Stimulated activated naive CD8-positive, alpha-beta T cell treated with anti-CD3 and anti-CD28 coated beads, Interleukin-15, amount 100 ng/mL, for 72 hours (primary cell): ENCODE data around the gene FRRS1.
"Not testable (repeated sequence)": the region's sequence is repeated elsewhere in the genome, so short reads cannot be mapped to it uniquely, and the experiment has no call there.

Experiments used
- ATAC-seq: fragments of 150-1000 bp; cut with Tn5 transposase; 2 replicates; pipeline ENCODE4 v1.10.0; 2021; ENCODE audit warnings: mild to moderate bottlenecking, moderate library complexity
- DNase-seq, 2 donors: peaks; one replicate each; pipeline ENCODE4 v3.0.0; 2021 to 2022
- H3K27ac Mint-ChIP-seq, 2 donors: one replicate each; pipeline ENCODE4 v1.8.0; 2022; ENCODE audit warnings: mild to moderate bottlenecking in 2 of 2, mixed read lengths in 2 of 2, moderate library complexity in 2 of 2
- H3K27me3 Mint-ChIP-seq: one replicate; pipeline ENCODE4 v1.8.0; 2022; ENCODE audit warnings: mixed read lengths
- H3K4me1 Mint-ChIP-seq: one replicate; pipeline ENCODE4 v1.8.0; 2022; ENCODE audit warnings: mild to moderate bottlenecking, mixed read lengths
- H3K4me3 Mint-ChIP-seq, 2 donors: one replicate each; pipeline ENCODE4 v1.8.0; 2022; ENCODE audit warnings: mild to moderate bottlenecking in 2 of 2, mixed read lengths in 2 of 2, moderate library complexity in 1 of 2
- H3K9me3 Mint-ChIP-seq, 2 donors: one replicate each; pipeline ENCODE4 v1.8.0; 2022; ENCODE audit warnings: mixed read lengths in 2 of 2

Gene FRRS1, protein sequence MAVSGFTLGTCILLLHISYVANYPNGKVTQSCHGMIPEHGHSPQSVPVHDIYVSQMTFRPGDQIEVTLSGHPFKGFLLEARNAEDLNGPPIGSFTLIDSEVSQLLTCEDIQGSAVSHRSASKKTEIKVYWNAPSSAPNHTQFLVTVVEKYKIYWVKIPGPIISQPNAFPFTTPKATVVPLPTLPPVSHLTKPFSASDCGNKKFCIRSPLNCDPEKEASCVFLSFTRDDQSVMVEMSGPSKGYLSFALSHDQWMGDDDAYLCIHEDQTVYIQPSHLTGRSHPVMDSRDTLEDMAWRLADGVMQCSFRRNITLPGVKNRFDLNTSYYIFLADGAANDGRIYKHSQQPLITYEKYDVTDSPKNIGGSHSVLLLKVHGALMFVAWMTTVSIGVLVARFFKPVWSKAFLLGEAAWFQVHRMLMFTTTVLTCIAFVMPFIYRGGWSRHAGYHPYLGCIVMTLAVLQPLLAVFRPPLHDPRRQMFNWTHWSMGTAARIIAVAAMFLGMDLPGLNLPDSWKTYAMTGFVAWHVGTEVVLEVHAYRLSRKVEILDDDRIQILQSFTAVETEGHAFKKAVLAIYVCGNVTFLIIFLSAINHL

DNA sequence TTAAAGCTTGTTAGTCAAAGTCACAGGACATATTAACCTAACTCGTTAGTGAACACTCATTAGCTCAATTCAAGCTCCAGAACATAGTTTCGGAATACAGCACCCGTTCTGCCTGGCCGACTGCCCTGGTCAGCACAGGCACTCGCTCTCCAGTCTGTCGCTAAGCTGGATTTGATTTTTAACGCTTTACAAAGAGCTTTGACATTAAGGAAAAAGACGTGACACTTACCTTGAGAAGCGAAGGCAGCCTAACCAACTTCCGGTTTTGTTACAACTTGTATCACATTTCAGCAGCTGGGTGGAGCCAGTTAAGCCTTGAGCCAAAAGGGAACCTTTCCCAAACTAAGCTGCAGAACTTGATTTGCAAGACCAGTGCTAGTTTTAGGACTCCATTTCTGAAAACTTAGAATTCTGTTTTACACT, at the start of gene FRRS1:
Gene FRRS1 (minus strand): TSS at position 258 of the 423 bp plus-strand sequence. CDS start 17,867 bp downstream, outside the sequence.
- H3K27ac Mint-ChIP-seq: peak within 1 kb of the TSS; percentile 56 to 91
- no peaks in the 10 kb centered on the region for H3K9me3 Mint-ChIP-seq
- ATAC-seq (peak; percentile 76), DNase-seq (peak; percentile 25 to 29)
- no peaks in the 10 kb centered on the region for H3K27me3 Mint-ChIP-seq
- no peaks in the 10 kb centered on the region for H3K4me1 Mint-ChIP-seq
- peak within 1 kb of the TSS; percentile 85 to 92 for H3K4me3 Mint-ChIP-seq

- Mint-ChIP-seq H3K27ac (no peak overlapping the region), H3K9me3 (no peaks in the 10 kb centered on the region), H3K27me3 (peaks cover 20% of the 10 kb centered on the region), H3K4me3 (no peak overlapping the region), H3K4me1 (peaks cover 12% of the 10 kb centered on the region)
- ATAC-seq: no peak
- DNase-seq: no peak
These were observed 48.0 kb upstream of the FRRS1 start for GRCh38 chr1:99814373-99814900.

- H3K4me3 Mint-ChIP-seq: no peak overlapping the region
- ATAC-seq (no peak), DNase-seq (no peak)
- no peak overlapping the region for H3K27ac Mint-ChIP-seq
- H3K4me1 Mint-ChIP-seq: peaks cover 17% of the 10 kb centered on the region
- peaks cover 28% of the 10 kb centered on the region for H3K27me3 Mint-ChIP-seq
- no peaks in the 10 kb centered on the region for H3K9me3 Mint-ChIP-seq
These were observed 45.3 kb upstream of the FRRS1 start for GRCh38 chr1:99811747-99812146.

DNA sequence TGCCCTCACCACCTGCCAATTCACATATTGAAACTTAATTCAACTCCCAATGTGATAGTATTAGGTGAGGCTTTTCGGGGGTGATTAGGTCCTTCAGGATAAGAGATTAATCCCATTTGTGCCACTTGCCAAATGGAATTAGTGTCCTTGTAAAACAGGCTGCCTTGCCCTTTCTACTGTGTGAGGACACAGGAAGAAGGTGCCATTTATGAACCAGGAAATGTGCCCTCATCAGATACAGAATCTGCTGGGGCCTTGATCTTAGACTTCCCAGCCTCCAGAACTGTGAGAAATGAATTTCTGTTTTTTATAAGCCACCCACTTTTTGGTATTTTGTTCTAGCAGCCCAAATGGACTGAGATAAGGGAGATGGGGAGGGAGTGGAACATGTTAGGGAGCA, 44.6 kb upstream of the FRRS1 start:
- Mint-ChIP-seq H3K4me3 (no peak overlapping the region), H3K4me1 (peaks cover 17% of the 10 kb centered on the region), H3K27ac (no peak overlapping the region), H3K27me3 (peaks cover 28% of the 10 kb centered on the region), H3K9me3 (no peaks in the 10 kb centered on the region)
- DNase-seq: no peak
- no peak for ATAC-seq

DNA sequence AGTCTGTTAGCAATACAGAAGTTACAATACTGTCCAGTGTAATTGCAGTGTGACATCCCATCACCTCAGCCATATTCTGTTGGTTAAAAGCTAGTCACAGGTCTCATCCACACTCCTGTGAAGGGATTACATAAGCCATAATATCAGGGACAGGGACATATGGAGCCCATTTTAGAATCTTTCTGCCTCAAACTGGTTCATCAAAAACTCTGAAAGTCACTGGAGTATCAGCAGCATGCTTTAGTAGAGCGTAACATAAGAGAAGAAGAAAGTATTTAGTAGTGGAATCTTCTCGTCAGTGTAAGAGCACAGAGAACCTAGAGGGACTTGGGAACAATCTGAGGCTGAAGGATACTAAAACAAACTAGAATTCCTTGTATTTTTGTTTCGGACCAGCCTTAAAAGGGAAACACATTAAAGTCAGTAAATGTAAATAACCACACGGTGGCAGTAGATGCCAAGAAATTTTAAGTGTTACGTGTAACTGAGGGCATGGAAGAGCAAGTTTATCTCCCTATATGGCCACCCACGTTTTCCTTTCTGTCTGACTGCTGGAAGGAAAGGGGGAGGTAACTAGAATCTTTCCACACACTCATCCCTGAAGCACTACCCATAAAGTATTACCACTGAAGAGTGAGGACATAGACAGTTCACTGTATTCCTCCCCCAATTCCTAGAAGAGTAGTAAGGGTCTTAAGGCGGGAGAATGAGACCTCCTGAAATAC, 42.1 kb upstream of the FRRS1 start:
- no peak overlapping the region for H3K27ac Mint-ChIP-seq
- ATAC-seq (peak; percentile 87), DNase-seq (peak; percentile 29 to 33)
- no peaks in the 10 kb centered on the region for H3K9me3 Mint-ChIP-seq
- H3K4me1 Mint-ChIP-seq: peaks cover 17% of the 10 kb centered on the region
- peak overlapping the region; percentile 17 to 57 for H3K4me3 Mint-ChIP-seq
- H3K27me3 Mint-ChIP-seq: peaks cover 18% of the 10 kb centered on the region

GRCh38 chr1:99806882-99807281, 40.4 kb upstream of the FRRS1 start:
- no peak overlapping the region for H3K27ac Mint-ChIP-seq
- ATAC-seq: no peak
- no peaks in the 10 kb centered on the region for H3K9me3 Mint-ChIP-seq
- no peak for DNase-seq
- H3K4me1 Mint-ChIP-seq: peaks cover 17% of the 10 kb centered on the region
- H3K4me3 Mint-ChIP-seq: no peak overlapping the region
- H3K27me3 Mint-ChIP-seq: peaks cover 8% of the 10 kb centered on the region

DNA sequence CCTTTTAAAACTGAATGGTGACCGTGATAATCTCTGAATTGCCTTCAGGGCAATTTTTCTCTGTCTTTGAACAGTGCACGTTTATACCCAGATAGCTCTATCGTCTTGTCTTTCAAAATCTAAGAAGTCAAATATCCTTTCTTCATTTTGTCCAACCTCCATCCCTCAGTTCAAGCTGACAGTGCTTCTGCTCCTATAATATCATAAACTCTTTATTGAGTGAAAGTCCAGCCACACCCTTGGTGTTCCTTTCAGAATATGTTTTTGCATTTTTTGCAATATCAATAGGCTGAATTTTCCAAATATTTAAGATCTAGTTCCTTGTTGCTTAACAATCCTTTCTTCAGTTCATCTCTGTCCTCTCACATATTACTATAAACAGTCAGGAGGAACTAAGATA, 35.1 kb upstream of the FRRS1 start:
- no peak for ATAC-seq
- H3K9me3 Mint-ChIP-seq: peaks cover 0 to 4% of the 10 kb centered on the region in 2 donors
- H3K27me3 Mint-ChIP-seq: peaks cover 27% of the 10 kb centered on the region
- H3K4me3 Mint-ChIP-seq: no peak overlapping the region
- no peak overlapping the region for H3K27ac Mint-ChIP-seq
- no peak for DNase-seq
- no peaks in the 10 kb centered on the region for H3K4me1 Mint-ChIP-seq

- H3K9me3 Mint-ChIP-seq, H3K4me1 Mint-ChIP-seq, H3K4me3 Mint-ChIP-seq, H3K27ac Mint-ChIP-seq, DNase-seq, ATAC-seq: not testable (repeated sequence)
- H3K27me3 Mint-ChIP-seq: peaks cover 53% of the 10 kb centered on the region
These were observed 27.4 kb upstream of the FRRS1 start for GRCh38 chr1:99793861-99794260.

DNA sequence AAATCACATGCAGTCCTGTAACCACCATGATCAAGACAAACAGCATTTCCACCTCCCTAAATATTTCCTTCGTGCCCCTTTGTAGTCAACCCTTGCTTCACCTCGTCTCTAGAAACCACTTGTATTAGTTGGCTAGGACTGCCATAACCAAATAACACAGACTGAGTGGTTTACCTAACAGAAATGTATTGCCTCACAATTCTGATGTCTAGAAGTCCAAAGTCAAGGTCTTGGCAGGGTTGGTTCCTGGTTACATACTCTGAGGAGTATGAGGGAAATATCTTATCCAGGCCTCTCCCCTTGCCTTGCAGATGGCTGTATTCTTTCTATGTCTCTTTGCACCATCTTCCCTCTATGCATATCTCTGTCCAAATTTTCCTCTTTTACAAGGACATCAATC, 23.3 kb upstream of the FRRS1 start:
- Mint-ChIP-seq H3K4me1 (peaks cover 11% of the 10 kb centered on the region), H3K9me3 (peaks cover 0 to 4% of the 10 kb centered on the region in 2 donors), H3K4me3 (no peak overlapping the region), H3K27me3 (peaks cover 28% of the 10 kb centered on the region), H3K27ac (no peak overlapping the region)
- DNase-seq (no peak), ATAC-seq (no peak)

- DNase-seq (no peak), ATAC-seq (no peak)
- Mint-ChIP-seq H3K27me3 (peaks cover 27% of the 10 kb centered on the region), H3K27ac (no peak overlapping the region), H3K9me3 (peaks cover 0 to 4% of the 10 kb centered on the region in 2 donors), H3K4me3 (no peak overlapping the region), H3K4me1 (peaks cover 17% of the 10 kb centered on the region)
These were observed 22.5 kb upstream of the FRRS1 start for GRCh38 chr1:99788896-99789295.

DNA sequence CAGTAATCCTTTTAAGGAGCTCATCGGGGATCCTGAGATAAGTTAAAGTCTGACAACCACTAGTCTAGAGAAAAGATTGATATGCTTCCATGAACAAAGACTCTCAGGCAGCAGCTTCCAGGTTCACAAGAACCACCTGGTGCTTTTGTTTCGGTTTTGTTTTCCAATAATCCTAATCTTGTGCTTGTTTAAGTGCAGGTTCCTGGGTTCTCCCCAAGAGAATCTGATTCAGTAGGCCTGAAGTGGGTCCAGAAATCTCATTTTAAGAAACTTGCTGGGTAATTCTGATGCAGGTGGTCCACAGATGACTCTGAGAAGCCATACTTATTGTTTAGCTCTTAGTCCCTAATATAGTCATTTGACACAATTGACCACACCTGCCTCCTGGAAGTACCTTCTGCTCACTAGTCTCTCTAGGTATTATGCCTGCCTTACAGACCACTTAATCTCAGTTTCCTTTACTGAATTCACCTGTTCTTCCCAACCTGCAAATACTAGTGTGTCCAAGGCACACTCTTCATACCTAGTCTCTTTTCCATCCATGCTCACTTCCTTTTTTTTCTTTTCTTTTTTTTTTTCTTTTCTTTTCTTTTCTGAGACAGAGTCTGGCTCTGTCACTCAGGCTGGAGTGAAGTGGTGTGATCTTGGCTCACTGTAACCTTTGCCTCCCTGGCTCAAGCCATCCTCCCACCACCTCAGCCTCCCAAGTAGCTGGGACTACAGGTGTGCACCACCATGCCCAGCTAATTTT, 20.5 kb upstream of the FRRS1 start:
- ATAC-seq (peak; percentile 97), DNase-seq (peak in 1 of 2 donors; percentile 18)
- Mint-ChIP-seq H3K4me3 (no peak overlapping the region), H3K9me3 (peaks cover 0 to 4% of the 10 kb centered on the region in 2 donors), H3K4me1 (peaks cover 17% of the 10 kb centered on the region), H3K27me3 (peaks cover 34% of the 10 kb centered on the region), H3K27ac (no peak overlapping the region)

DNA sequence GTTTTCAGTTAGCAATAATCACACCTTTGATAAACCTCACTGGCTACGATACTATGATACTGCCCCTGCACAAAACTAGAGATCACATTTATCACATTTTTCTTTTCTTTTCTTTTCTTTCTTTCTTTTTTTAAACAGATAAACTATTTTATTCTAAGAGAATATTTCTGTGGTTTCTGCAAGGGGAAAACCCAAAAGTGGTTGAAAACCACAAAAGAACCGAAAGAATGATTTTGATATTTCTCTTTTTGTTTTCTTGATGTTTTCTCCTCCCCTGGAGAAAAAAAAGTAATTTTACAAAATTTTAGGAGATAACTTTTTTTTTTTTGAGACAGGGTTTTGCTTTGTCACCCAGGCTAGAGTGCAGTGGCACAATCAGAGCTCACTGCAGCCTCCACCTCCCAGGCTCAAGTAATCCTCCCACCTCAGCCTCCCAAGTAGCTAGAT, 18.4 kb upstream of the FRRS1 start:
- no peak for ATAC-seq
- no peak for DNase-seq
- peaks cover 49% of the 10 kb centered on the region for H3K27me3 Mint-ChIP-seq
- H3K4me1 Mint-ChIP-seq: peaks cover 17% of the 10 kb centered on the region
- no peak overlapping the region for H3K27ac Mint-ChIP-seq
- H3K4me3 Mint-ChIP-seq: peak overlapping the region; percentile 5 to 21
- H3K9me3 Mint-ChIP-seq: peaks cover 0 to 4% of the 10 kb centered on the region in 2 donors

- Mint-ChIP-seq H3K4me1 (peaks cover 17% of the 10 kb centered on the region), H3K4me3 (peak overlapping the region in 1 of 2 donors; percentile 21), H3K27me3 (peaks cover 51% of the 10 kb centered on the region), H3K9me3 (peaks cover 0 to 4% of the 10 kb centered on the region in 2 donors), H3K27ac (no peak overlapping the region)
- DNase-seq (no peak), ATAC-seq (no peak)
These were observed 17.7 kb upstream of the FRRS1 start for GRCh38 chr1:99784143-99784542.

GRCh38 chr1:99782920-99783319, 16.5 kb upstream of the FRRS1 start:
- ATAC-seq: no peak
- no peaks in the 10 kb centered on the region for H3K9me3 Mint-ChIP-seq
- peaks cover 45% of the 10 kb centered on the region for H3K27me3 Mint-ChIP-seq
- no peak overlapping the region for H3K4me3 Mint-ChIP-seq
- DNase-seq: no peak
- no peak overlapping the region for H3K27ac Mint-ChIP-seq
- peaks cover 17% of the 10 kb centered on the region for H3K4me1 Mint-ChIP-seq

DNA sequence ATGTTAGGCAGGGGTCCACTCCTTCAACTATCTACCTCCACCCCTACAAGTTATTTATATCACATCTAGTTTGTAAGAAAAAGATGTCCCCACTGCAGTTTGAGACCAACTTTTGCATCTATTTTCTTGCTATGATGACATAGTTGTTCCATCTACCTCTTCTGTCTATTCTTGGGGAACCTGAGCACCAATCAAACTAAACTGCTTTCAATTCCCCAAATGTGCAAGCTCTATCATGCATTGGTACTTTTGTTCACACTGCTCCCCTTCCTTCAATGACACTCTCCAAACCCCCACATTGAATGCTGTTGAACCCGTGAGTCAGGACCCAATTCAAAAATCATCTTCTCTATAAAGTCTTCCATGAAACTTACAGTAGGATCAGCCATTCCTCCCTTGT, 16.0 kb upstream of the FRRS1 start:
- no peak for DNase-seq
- H3K27ac Mint-ChIP-seq: no peak overlapping the region
- H3K9me3 Mint-ChIP-seq: no peaks in the 10 kb centered on the region
- peaks cover 15% of the 10 kb centered on the region for H3K4me1 Mint-ChIP-seq
- no peak for ATAC-seq
- H3K27me3 Mint-ChIP-seq: peaks cover 45% of the 10 kb centered on the region
- H3K4me3 Mint-ChIP-seq: no peak overlapping the region
